AG08395 (cell line): ENCODE measurements around the gene STRIP1.
A peak's percentile ranks its signal among the peaks of the same experiment; 100 is the strongest.

Source experiments
- DNase-seq: peaks from one replicate; pipeline ENCODE4 v3.0.0; 2012; ENCODE audit warnings: mixed read lengths, low spot score

Gene STRIP1, protein sequence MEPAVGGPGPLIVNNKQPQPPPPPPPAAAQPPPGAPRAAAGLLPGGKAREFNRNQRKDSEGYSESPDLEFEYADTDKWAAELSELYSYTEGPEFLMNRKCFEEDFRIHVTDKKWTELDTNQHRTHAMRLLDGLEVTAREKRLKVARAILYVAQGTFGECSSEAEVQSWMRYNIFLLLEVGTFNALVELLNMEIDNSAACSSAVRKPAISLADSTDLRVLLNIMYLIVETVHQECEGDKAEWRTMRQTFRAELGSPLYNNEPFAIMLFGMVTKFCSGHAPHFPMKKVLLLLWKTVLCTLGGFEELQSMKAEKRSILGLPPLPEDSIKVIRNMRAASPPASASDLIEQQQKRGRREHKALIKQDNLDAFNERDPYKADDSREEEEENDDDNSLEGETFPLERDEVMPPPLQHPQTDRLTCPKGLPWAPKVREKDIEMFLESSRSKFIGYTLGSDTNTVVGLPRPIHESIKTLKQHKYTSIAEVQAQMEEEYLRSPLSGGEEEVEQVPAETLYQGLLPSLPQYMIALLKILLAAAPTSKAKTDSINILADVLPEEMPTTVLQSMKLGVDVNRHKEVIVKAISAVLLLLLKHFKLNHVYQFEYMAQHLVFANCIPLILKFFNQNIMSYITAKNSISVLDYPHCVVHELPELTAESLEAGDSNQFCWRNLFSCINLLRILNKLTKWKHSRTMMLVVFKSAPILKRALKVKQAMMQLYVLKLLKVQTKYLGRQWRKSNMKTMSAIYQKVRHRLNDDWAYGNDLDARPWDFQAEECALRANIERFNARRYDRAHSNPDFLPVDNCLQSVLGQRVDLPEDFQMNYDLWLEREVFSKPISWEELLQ

GRCh38 chr1:110034451-110035235 is at the start of gene STRIP1:
STRIP1 (plus strand) TSS chr1:110034624; CDS start chr1:110034638, 14 bp downstream.
- DNase-seq = peak; percentile 95

DNA sequence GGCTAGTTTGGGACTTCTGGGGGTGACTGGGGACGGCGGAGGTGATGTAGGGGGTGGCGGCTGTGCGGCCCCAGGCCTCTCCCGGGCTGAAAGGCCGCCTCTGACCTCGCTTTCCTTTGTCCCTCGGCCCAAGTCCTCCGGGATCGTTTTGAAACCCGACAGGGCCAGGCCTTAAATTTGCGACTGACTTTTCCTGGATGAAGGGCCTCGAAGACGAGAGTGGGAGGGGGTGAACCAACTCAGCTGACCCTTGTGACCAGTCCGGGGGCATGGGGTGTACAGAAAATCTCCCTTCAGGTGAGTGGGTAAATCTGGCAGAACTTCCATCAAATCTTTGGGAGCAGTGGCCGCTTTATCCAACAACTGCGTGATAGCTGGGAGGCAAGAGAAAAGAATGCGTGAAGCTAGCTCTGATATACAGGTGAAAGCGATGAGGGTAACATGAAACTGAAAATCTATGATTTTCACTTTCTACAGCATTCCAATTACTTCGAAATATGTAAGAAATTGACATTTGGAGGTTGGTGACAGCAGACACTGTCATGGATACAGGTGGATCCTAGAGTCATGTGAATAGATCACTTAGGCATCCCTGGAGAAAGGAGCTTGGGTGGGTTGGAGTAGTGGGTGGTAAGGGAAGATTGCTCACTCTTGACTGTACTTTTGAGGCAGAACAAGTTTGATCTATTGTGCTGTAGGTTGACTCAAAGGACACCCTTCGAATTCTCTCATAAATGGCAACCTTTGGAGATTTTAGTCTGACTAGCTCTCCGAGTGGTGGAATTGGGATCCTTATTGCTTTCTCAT is 49.0 kb upstream of the STRIP1 start:
- DNase-seq = peak; percentile 26

DNA sequence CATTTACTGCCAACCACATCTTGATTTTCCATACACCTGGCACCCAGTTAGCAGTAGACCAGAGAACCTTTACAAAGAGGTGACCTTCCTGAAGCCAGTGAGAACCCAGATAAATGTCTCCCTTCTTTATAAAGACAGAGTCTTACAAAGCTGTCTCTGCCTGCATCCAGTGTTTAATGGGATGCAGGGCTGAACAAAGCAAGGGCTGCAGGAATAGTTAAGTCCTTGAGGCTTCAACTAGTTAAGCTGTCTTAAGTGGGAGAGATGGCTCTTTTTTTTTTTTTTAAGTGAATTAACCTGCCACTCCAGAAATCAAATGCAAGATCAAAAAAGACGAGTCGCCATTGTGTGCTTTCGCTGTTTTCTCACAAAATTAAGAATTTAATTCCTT is 48.4 kb upstream of the STRIP1 start:
- DNase-seq = no peak

GRCh38 chr1:109988349-109988914 is 46.0 kb upstream of the STRIP1 start:
- no peak for DNase-seq

GRCh38 chr1:109989506-109990301 is 44.7 kb upstream of the STRIP1 start:
- DNase-seq = no peak

DNA sequence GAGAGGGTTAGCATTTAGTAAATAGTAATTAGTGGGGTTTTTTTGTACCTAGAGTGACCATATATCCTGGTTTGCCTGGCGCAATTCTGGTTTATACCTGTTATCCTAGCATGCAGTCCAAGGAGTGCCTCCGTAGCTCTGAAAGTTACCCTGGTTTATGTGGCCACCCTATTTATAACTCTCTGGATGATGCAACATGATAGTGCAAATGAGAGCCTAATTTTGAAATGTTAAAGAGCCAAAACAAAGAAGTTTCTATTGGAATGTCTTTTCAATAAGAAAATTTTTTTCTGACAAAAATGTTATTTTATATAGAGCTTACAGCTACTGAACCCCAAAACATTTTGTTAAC is 44.1 kb upstream of the STRIP1 start:
- DNase-seq = no peak

GRCh38 chr1:109991400-109991925 is 43.0 kb upstream of the STRIP1 start:
- no peak for DNase-seq

GRCh38 chr1:109993885-109994284 is 40.5 kb upstream of the STRIP1 start:
- DNase-seq = no peak

- DNase-seq = no peak
These were observed 39.8 kb upstream of the STRIP1 start for GRCh38 chr1:109994654-109995053.

GRCh38 chr1:109995536-109995935 is 38.9 kb upstream of the STRIP1 start:
- DNase-seq = no peak

DNA sequence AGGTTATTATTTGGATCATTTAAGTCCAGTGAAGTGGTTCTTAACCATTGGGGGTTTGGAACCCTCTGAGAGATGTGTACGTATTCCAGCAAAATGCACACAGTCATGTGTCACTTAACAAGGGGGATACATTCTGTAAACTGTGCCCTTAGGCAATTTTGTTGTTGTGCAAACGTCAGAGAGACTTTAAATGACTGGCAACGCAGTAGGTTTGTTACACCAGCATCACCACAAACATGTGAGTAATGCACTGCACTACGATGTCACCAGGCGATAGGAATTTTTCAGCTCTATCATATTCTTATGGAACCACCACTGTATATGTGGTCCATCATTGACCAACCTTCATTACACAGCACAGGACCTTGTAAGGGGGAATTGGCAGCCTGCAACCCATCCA is 37.9 kb upstream of the STRIP1 start:
- DNase-seq = no peak

- no peak for DNase-seq
These were observed 37.1 kb upstream of the STRIP1 start for GRCh38 chr1:109997204-109997866.

DNA sequence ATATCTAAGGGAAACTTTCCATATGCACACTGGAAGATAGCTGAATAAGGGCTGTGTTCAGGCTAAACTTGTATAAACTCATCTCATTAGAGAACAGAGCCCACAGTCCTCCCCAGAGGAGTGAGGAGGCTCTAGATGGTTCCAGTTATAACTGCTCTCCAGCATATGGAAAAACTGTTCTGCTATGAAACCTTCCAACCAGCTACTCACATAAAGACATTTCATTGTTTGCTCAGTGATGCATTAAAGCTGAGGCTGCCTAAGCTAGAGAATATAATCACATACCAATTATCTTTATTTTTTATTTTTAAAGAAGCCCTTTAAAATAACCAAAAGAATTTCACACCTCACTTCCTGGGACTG is 36.6 kb upstream of the STRIP1 start:
- DNase-seq = no peak

DNA sequence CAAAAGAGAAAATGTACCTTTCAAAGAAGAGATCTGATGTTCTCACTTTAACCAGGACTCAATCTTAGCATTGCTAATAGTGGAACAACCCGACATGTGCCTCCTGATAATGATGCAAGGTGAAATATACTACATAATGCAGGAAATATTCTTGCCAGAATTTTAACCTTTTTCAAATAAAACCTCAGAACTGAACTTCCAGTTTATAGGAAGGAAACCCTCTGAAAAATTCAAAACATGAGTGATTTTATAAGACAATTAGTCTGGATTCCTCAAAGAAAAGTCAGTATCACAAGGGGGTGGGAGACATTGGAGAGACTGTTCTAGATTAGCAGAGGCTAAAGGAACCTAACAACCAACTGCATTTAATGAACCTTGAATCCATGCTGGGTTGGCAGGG is 31.7 kb upstream of the STRIP1 start:
- DNase-seq = no peak

- DNase-seq = peak; percentile 94
These were observed 30.5 kb upstream of the STRIP1 start for GRCh38 chr1:110003747-110004428.

GRCh38 chr1:110004583-110004982 is 29.8 kb upstream of the STRIP1 start:
- DNase-seq = no peak

DNA sequence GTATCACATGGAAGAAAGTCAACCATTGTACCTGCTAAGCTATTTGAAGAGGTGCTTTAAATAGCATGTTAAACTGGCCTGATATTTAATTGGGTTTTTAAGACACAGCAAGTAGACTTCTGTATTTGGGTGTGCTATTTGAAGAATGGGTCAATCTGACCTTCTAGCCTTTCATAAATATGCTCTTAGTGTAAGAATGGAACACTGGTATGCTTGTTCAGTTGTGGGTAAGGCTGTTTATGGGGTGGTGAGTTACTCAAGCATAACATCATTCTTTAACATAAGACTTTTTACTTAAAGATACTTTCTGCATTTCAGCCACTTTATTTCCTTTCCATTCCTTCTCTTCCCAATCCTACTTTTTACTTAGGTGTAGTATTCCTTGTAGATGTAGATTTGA is 28.5 kb upstream of the STRIP1 start:
- DNase-seq = no peak

- DNase-seq = no peak
These were observed 27.9 kb upstream of the STRIP1 start for GRCh38 chr1:110006516-110006915.
